ENCODE measurements around the gene MS4A10. TPM values are rescaled to one million over a fixed set of nuclear protein-coding genes. Genes with fewer than 3 reads are reported as not detected.

The MS4A10 gene
- polyA plus RNA-seq, 1 donor (not counting 4 experiments of a cell fraction or from before 2014, with no cell fraction given), result not detected

GRCh38 chr11:60781981-60782316 is 3.2 kb upstream of the MS4A10 start:
- no peak overlapping the region for H3K27ac ChIP-seq (ENCODE audit: control insufficient read depth, insufficient read depth, low read length)
- no peaks in the 10 kb centered on the region for H4K20me1 ChIP-seq (ENCODE audit: control insufficient read depth, extremely low read depth, insufficient read depth, low read length)
- H3K27me3 ChIP-seq (ENCODE audit: control insufficient read depth, extremely low read depth, insufficient read depth, low read length), result peaks cover 7% of the 10 kb centered on the region
- H3K9me3 ChIP-seq (ENCODE audit: control insufficient read depth, low read depth, low read length), result no peaks in the 10 kb centered on the region
- no peaks in the 10 kb centered on the region for H3K79me2 ChIP-seq (ENCODE audit: control insufficient read depth, insufficient read depth, low read length)
- no peaks in the 10 kb centered on the region for H3K9me1 ChIP-seq (ENCODE audit: control insufficient read depth, extremely low read depth, insufficient read depth, low read length)
- no peaks in the 10 kb centered on the region for H3K36me3 ChIP-seq (ENCODE audit: control insufficient read depth in 2 of 2, extremely low read depth in 1 of 2, insufficient read depth in 2 of 2, low read length in 2 of 2)
- H2AFZ ChIP-seq (ENCODE audit: control insufficient read depth, low read length), result no peak overlapping the region
- H3K4me2 ChIP-seq (ENCODE audit: control insufficient read depth, extremely low read depth, insufficient read depth, low read depth, low read length), result no peak overlapping the region
- DNase-seq (ENCODE audit: low read depth, low spot score), result no peak
- no peak for FAIRE-seq
- no peak overlapping the region for H3K9ac ChIP-seq (ENCODE audit: control insufficient read depth, extremely low read depth, insufficient read depth, low read length)
- TF ChIP-seq CTCF (optimal IDR thresholded peaks at IDR 0.05 in 1 of 3, IDR thresholded peaks at IDR 0.05 in 1 of 3, conservative IDR thresholded peaks at IDR 0.05 in 1 of 3; ENCODE audit: extremely low read depth in 1 of 3, insufficient read depth in 2 of 3, low read length in 3 of 3), result no peak
- no peak for TF ChIP-seq EZH2 (IDR thresholded peaks at IDR 0.05; ENCODE audit: low read length)
- dilution Hi-C loops (cut with MboI; ENCODE audit: extremely low pct_ligation_motif_present, low sequenced_read_pairs), result no loop called here
- H3K4me1 ChIP-seq (ENCODE audit: control insufficient read depth, extremely low read depth, insufficient read depth, low read length), result peaks cover 2% of the 10 kb centered on the region
- H3K4me3 ChIP-seq (ENCODE audit: control insufficient read depth in 2 of 3, extremely low read depth in 1 of 3, insufficient read depth in 2 of 3, low read depth in 1 of 3, low read length in 3 of 3), result no peak overlapping the region

GRCh38 chr11:60782393-60783140 is 2.6 kb upstream of the MS4A10 start:
- Histone ChIP-seq H3K9ac (ENCODE audit: control insufficient read depth, extremely low read depth, insufficient read depth, low read length) (no peak overlapping the region), H3K4me2 (ENCODE audit: control insufficient read depth, extremely low read depth, insufficient read depth, low read depth, low read length) (no peak overlapping the region), H3K36me3 (ENCODE audit: control insufficient read depth in 2 of 2, extremely low read depth in 1 of 2, insufficient read depth in 2 of 2, low read length in 2 of 2) (no peaks in the 10 kb centered on the region), H3K9me1 (ENCODE audit: control insufficient read depth, extremely low read depth, insufficient read depth, low read length) (no peaks in the 10 kb centered on the region), H3K79me2 (ENCODE audit: control insufficient read depth, insufficient read depth, low read length) (no peaks in the 10 kb centered on the region), H3K4me3 (ENCODE audit: control insufficient read depth in 2 of 3, extremely low read depth in 1 of 3, insufficient read depth in 2 of 3, low read depth in 1 of 3, low read length in 3 of 3) (no peak overlapping the region), H3K27ac (ENCODE audit: control insufficient read depth, insufficient read depth, low read length) (no peak overlapping the region), H3K27me3 (ENCODE audit: control insufficient read depth, extremely low read depth, insufficient read depth, low read length) (peaks cover 7% of the 10 kb centered on the region), H4K20me1 (ENCODE audit: control insufficient read depth, extremely low read depth, insufficient read depth, low read length) (no peaks in the 10 kb centered on the region), H3K4me1 (ENCODE audit: control insufficient read depth, extremely low read depth, insufficient read depth, low read length) (peaks cover 2% of the 10 kb centered on the region), H3K9me3 (ENCODE audit: control insufficient read depth, low read depth, low read length) (no peaks in the 10 kb centered on the region), H2AFZ (ENCODE audit: control insufficient read depth, low read length) (no peak overlapping the region)
- no peak for FAIRE-seq
- DNase-seq (ENCODE audit: low read depth, low spot score), result no peak
- TF ChIP-seq CTCF (optimal IDR thresholded peaks at IDR 0.05 in 1 of 3, IDR thresholded peaks at IDR 0.05 in 1 of 3, conservative IDR thresholded peaks at IDR 0.05 in 1 of 3; ENCODE audit: extremely low read depth in 1 of 3, insufficient read depth in 2 of 3, low read length in 3 of 3) (no peak), EZH2 (IDR thresholded peaks at IDR 0.05; ENCODE audit: low read length) (no peak)
- dilution Hi-C loops (cut with MboI; ENCODE audit: extremely low pct_ligation_motif_present, low sequenced_read_pairs), result no loop called here
